Left cardiac atrium (tissue), 4 donors: ENCODE data around the gene GPATCH11. TPM values are rescaled to one million over a fixed set of nuclear protein-coding genes. Genes with fewer than 3 reads are reported as not detected.

Experiments used
- ATAC-seq, 2 donors: fragments of 200-7000 bp; cut with Tn5 transposase; one replicate each; pipeline ENCODE4 v1.9.1; 2020; ENCODE audit warnings: mild to moderate bottlenecking in 2 of 2, moderate library complexity in 2 of 2
- DNase-seq: peaks from one replicate; pipeline ENCODE4 v3.0.0-alpha.2; 2020
- intact Hi-C, 2 donors: fragments of 100-400 bp; cut with DNase I; formaldehyde crosslinking; loops; one replicate each; pipeline versions ENCODE4 v1.14.1 to v1.15.1; 2022 to 2023
- total RNA-seq, 2 donors: library from RNA; stranded (reverse); fragmentation: NEBNext Ultra II Directional; extraction: Animal tissue kit (Norgen Biotek cat#: 25700); gene quantifications; one replicate each; pipeline ENCODE4 v1.2.1, GENCODE V29; 2021
- donor health status: DM: no; HTN: yes; CAD: no.
- donor health status: DM: no; HTN: yes; CAD: no; lungs with severe emphysema.
- donor health status: DM: yes; HTN: yes; CAD: no.
- donor health status: Dilated cardiomyopathy.

GPATCH11 gene
- total RNA-seq, 2 donors from 2014 or later, result 5.9 to 7.3 TPM

DNA sequence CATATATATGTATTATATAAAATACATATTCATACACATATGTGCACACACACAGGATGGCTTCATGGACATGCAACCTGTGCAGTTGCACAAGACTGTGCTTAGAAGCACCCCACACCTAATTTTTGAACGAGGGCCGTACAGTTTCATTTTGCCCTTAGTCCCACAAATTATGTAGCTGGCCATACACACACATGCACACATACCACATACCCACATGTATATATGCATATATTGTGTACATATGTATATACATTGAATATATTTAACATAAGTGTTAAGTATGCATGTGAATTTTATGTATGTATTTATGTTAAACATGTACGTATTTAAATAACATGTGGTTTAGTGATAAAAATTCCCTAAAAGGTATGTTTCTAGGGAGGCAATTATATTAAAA lies 18.3 kb downstream of the GPATCH11 start:
- no peak for DNase-seq
- no peak for ATAC-seq
- intact Hi-C loops, result no loop called here

DNA sequence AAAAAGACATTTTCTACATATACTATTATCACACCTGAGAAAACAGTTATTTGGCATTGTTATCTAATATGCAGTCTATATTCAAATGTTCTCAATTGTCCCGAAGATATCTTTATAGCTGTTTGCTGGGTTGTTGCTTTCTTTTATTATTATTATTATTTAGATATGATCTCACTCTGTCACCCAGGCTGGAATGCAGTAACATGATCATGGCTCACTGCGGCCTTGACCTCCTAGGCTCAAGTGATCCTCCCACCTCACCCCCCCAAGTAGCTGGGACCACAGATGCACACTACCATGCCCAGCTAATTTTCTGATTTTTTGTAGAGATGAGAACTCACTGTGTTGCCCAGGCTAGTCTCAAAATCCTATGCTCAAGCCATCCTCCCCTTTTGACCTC lies 19.9 kb downstream of the GPATCH11 start:
- DNase-seq (no peak), ATAC-seq (no peak)
- intact Hi-C loops, result no loop called here

GRCh38 chr2:37105150-37105549 lies 20.8 kb downstream of the GPATCH11 start:
- intact Hi-C loops, result no loop called here

DNA sequence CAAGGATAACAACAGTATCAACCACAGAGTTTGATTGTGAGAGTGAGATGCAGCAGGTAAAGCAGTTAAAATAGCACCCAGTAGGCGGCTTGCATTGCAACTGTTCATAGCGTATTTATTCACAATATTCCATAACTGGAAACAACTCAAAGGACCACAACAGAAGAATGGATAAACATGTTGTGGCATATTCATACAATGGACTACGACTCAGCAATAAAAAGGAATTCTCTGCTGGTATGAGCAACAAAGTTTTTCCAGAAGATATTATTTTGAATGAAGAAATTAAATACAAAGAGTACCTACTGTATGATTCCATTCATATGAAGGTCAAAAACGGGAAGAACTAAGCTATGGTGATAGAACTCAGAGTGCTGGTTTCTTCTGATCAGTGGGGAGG lies 25.2 kb downstream of the GPATCH11 start:
- ATAC-seq (no peak), DNase-seq (no peak)
- intact Hi-C loops, result no loop called here

More at GRCh38 chr2:37105150-37105549, 20.8 kb downstream of the GPATCH11 start:
- ATAC-seq (no peak), DNase-seq (no peak)

DNA sequence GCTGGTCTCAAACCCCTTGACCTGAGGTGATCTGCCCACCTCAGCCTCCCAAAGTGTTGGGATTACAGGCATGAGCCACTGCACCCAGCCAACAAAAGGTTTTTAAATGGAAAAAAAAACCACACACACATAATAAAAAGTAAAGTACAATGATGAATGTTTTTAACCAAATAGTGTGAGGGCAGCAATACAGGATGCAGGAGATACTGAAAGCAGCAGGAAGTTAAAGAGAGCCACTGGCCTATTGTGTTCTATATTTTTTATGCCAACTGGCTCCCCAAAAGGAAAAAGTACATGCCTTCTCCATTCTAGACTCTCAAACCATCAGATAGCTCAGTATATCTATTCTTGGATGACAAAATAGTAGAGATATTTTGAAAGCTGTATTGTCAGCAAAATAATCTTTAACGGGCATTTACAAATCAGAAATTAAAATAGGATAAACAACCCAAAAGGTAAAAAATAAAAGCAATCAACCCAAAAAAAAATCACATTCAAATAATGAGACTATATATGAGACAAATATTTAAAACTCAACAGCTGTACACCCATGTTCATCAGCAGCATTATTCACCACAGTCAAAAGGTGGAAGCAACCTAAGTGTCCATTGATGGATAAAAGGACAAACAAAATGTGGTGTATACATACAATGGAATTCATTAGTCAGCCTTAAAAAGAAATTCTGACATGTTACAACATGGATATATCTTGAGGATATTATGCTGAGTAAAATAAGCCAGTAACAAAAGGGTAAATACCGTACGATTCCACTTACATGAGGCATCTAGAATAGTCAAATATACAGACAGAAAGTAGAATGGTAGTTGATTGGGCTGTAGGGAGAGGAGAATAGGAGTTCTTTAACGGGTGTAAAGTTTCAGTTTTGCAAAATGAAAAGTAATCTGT lies 26.2 kb downstream of the GPATCH11 start:
- DNase-seq (no peak), ATAC-seq (no peak)
- intact Hi-C loops, result no loop called here

DNA sequence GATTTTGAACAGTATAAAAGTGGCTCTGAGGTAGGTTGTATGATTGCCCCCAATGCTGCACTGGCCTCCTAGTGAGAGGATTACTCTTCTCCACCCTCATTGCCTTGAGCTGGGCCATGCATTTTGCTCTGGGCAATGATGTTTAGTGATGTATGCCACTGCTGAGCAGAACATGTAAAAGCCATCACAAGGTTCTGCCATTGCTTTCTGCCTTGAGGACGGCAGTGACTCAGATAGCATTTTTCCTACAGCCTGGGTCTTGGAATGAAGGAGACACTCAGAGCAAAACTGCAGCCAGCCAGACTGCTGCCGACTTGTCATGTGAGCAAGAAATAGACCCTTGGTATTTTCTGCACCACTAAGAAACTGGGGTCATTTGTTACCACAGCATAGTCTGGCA lies 27.6 kb downstream of the GPATCH11 start:
- ATAC-seq (no peak), DNase-seq (no peak)
- intact Hi-C loops, result no loop called here

GRCh38 chr2:37117566-37117965 lies 33.2 kb downstream of the GPATCH11 start:
- intact Hi-C loops, result no loop called here
- ATAC-seq (no peak), DNase-seq (no peak)

- intact Hi-C loops, result no loop called here
- ATAC-seq, result no peak
- DNase-seq, result no peak
These were observed 34.8 kb downstream of the GPATCH11 start for GRCh38 chr2:37119157-37119556.

GRCh38 chr2:37125416-37125815 lies 41.1 kb downstream of the GPATCH11 start:
- intact Hi-C loops, result no loop called here
- DNase-seq (no peak), ATAC-seq (no peak)

DNA sequence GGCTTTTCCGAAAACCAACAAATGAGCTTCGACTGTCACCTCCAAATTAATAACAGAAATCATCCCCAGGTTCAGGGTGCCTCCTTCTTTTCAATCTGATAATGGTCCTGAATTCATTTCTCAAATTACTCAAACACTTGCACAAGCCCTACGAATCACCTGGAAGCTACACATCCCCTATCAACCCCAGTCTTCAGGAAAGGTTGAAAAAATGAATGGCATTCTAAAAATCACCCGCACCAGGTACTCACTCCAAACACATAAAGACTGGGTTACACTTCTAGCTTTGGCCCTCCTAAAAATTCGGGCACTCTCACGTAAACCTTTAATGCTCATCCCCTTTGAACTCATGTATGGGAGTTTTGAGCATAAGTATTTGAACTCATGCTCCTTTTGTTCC lies 48.6 kb downstream of the GPATCH11 start:
- intact Hi-C loops, result no loop called here
- no peak for ATAC-seq
- DNase-seq, result no peak

- no peak for DNase-seq
- intact Hi-C loops, result no loop called here
- no peak for ATAC-seq
These were observed 58.2 kb downstream of the GPATCH11 start for GRCh38 chr2:37142546-37142945.

- ATAC-seq (no peak), DNase-seq (no peak)
- intact Hi-C loops, result no loop called here
These were observed 59.7 kb downstream of the GPATCH11 start for GRCh38 chr2:37143974-37144373.

- DNase-seq (no peak), ATAC-seq (no peak)
- intact Hi-C loops, result no loop called here
These were observed 61.7 kb downstream of the GPATCH11 start for GRCh38 chr2:37146062-37146461.

GRCh38 chr2:37148325-37148724 lies 64.0 kb downstream of the GPATCH11 start:
- no peak for DNase-seq
- ATAC-seq, result no peak
- intact Hi-C loops, result no loop called here

Other genes starting within 250 kb of the GPATCH11 start
- gene STRN, start 118.0 kb upstream of the GPATCH11 start, total RNA-seq, result 10 to 100 TPM; 33.8 to 35.3 TPM
- gene HEATR5B, start 146 bp upstream of the GPATCH11 start, total RNA-seq, result 10 to 100 TPM; 11.6 to 16.3 TPM
- 10 to 100 TPM; 19.3 to 26.8 TPM for gene EIF2AK2, start 72.5 kb downstream of the GPATCH11 start, total RNA-seq
- gene SULT6B1, start 104.2 kb downstream of the GPATCH11 start, total RNA-seq, result not detected
- 10 to 100 TPM; 41.5 to 46.9 TPM for gene CEBPZOS, start 112.0 kb downstream of the GPATCH11 start, total RNA-seq
- 10 to 100 TPM; 33.2 to 41.9 TPM for gene CEBPZ, start 147.1 kb downstream of the GPATCH11 start, total RNA-seq
- 10 to 100 TPM; 17.1 to 22.2 TPM for gene NDUFAF7, start 147.1 kb downstream of the GPATCH11 start, total RNA-seq
- 10 to 100 TPM; 15.9 to 21.0 TPM for gene PRKD3, start 240.3 kb downstream of the GPATCH11 start, total RNA-seq